EH (cell line): ENCODE data around the gene SCARF1.

ENCODE experiments used
- DNase-seq: peaks from one replicate; pipeline ENCODE4 v3.0.0-alpha.2; 2015; ENCODE audit warnings: low read depth

The SCARF1 gene

DNA sequence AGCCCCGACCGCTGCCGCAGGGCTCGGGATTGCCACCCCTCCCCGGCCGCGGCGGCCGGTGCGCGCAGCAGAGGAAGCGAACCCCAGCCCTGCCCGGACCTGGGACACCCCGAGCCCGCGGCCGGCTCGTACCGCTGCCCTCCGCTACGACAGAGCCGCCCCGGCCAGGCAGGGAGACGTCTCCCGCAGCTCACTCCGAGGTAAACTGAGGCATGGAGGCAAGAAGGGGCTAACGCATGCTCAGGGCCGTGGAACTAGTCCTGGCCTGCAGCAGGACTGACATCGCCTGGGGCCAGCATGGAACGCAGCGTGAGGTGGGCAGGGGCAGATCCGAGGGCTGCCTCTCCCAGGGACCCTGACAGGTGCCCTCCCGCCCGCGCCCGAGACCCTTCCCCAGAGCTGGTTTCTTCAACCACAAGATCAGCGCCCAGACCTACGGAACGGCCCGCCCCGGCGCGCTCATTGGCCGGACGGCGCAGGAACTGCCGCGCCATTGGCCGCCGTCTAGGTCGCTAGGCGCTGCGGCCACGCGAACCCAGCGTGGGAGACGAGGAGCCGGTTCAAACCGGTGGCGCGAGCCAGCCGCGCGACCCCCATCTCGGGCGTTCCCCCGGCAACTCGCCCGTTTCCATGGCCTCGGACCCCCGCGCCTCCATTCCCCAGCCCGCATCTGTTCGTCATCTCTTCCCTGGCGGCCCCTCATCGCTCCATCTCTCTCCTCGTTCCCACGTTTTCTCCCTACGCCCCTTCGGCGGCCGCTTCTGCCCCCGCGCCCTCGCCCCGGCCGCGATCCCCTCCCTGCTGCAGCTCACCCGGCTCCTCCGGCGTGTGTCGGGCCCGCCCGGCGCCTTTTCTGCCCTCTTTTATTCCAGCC is 17.3 kb downstream of the SCARF1 start, which contains the start of gene SLC43A2:
Gene SLC43A2 (minus strand): TSS at position 853 of the 874 bp plus-strand sequence. CDS start 960 bp downstream, outside the sequence.
- peak; percentile 74 for DNase-seq

DNA sequence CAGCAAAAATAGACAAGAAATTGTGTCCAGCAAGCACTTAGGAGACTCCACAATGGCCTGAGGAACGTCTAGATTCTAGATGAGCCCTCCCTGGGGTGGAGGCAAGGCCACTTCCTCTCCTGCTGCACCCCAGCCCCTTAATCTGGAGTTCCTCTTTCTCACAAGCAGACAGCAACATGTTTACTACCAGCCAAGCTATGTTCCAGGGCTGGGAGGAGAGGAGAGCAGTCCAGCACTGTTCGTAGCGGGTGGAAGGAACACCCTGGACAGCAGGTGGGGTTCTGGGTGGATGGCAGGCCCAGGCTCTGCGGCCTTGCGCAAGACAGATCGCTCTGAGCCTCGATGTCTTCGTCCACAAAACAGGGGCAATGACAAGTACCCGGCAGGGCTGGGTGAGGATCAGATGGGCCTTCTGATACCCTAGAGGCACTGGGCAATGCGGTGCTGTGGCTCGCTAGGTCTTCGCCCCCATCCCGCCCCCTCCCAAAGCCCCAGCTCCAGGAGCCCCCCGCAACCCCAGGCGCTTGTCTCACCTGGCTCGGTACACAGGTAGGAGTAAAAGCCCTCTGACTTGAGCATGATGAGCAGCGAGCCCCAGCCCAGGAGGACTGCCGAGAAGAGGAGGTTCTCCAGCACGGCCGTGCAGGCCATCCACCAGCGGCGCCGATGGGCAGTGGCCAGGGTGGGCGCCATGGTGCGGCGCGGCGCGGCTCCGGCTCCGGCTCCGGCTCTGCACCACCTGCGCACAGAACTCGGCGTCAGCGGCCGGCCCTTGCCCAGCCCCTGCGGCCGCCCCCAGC is 18.1 kb downstream of the SCARF1 start:
- no peak for DNase-seq

DNA sequence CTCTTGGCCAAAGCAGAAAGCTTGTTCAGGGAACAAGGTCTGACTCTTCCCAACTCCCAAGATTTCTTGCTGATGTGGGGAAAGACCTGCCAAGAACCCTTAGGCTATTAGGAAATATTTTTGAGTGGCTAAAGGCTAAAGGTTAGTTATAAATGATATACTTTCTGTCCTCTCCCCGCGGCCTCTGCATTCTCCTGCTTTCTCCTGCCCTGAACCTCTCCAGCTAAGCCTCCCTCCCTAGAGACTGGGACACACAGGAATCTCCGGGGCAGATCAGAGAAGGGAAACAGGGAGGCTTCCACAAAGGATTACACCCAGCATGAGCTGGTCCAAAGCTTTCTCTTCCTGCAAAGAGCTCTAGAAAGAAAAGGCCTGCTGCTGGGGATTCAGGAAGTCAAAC is 19.2 kb downstream of the SCARF1 start:
- DNase-seq: no peak

DNA sequence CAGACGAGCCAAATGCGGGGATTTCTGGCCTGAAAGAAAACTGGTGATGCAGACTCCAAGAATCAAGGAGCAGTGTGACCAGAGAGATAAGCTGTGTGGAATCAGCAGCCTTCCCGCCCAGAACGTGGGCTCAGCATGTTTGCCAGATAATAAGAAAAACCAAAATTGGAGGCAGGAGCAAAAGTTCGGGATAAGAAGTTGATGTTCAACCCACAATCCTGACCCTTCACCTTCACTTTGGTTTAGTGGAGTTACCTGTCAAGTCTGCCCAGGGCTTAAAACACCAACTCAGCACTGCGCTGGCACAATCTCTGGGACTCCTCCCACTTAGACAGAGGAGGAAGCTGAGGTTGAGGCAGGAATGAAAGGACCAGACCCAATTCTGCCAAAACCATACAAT is 20.0 kb downstream of the SCARF1 start:
- no peak for DNase-seq

DNA sequence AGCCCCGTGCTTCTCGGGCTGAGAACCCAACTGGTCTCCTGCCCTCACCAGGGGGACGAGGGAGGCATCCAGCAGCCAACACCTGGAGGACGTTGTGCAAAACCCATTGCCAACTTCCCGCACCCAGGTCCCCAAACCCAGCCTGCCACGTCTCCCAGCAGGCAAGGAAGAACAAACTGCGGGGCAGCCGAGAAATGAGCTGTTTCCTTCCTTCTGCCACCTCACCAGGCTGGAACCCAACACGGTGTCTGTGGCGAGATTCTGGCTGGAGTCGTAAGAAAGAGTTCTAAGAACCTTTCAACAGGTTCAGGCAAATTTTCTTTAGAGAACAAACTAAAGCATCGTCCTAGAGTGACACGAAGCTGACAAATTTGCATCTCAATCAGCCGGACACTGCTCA is 20.5 kb downstream of the SCARF1 start:
- no peak for DNase-seq

DNA sequence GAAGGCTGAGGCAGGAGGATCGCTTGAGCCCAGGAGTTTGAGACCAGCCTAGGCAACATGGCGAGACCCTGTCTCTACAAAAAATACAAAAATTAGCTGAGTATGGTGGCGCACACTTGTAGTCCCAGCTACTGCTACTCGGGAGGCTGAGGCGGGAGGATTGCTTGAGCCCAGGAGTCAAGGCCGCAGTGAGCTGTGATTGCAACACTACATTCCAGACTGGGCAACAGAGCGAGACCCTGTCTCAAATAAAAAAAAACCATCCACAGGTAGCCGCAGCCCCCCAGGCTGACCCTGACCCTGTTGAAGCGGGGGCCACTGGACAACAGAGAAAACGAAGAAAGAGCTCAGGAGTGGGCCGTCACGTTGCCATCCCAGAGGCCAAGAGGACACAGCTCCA is 20.9 kb downstream of the SCARF1 start:
- no peak for DNase-seq

DNA sequence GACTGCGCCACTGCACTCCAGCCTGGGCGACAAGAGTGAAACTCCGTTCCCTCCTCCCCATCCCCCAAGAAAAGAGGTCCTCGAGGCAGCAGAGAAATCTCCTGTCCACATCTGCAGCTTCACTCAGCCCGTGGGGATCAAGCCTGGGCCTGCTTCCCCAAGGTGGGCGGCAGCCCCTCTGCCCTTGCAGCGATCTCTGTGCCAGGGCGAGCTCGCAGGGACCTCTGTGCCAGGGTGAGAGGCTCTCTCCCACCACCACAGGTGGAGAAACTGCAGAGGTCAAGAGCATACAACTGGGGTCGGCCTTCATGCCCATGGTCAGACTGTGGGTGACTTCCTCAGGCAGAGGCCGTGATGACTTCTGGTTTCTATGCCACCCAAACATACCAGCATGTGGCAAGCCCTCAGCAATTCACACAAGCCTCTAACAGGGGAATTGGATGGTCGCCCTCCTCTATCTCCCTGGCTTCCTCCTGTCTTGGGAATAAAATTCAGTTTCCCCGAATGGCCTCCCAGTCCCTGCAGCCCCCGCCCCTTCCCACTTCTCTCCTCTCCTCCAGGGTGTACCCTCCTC is 22.4 kb downstream of the SCARF1 start:
- DNase-seq: no peak

DNA sequence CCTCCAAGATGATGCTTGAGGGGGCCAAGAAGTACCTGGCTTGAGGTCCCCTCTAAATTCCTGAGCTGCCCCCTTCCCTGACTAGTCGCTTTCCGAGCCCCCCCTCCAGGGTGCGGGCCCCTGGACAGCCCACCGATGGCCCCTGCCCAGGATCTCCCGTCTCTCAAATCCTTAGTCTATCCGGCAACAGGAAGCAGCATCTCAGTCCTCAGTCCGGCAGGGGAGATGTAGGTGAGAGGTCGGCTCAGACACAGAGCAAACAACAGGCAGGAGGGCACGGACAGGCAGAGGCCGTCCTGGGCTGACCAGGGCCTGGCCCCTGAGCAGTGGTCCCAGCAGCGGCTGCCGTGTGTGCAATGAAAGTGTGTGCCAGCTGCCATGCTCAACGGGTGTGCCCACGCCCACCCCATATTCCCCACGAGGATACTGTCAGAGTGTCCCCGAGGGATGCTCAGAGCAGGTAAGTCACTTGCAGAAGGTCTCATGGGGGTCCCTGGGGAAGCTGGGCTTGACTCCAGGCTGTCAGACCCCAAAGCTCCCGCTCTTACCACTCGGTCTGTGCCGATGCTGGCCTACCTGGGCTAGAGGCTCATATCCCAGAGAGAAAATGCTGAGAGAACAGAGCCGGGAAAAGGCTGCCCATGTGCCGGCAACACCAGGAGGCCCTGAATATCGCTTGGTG is 24.1 kb downstream of the SCARF1 start:
- DNase-seq: no peak

DNA sequence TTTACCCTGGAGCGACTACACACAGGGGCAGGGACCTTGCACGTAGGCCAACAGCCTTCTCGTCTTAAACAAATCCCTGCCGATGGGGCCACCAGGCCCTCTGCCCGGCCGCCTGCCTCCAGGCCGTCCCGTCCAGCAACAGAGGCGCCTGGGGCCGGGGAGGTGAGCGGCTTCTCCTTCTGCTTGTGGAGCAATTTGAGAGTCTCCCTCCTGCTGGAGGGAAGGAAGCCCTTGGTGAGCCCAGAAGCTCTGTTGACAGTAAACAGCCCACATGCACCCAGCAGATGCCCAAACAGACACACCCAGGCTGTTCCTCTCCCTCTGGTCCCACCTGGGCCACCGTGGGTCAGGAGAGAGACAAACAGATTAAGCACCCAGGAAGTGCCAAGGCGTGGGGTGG is 25.0 kb downstream of the SCARF1 start:
- DNase-seq: no peak

DNA sequence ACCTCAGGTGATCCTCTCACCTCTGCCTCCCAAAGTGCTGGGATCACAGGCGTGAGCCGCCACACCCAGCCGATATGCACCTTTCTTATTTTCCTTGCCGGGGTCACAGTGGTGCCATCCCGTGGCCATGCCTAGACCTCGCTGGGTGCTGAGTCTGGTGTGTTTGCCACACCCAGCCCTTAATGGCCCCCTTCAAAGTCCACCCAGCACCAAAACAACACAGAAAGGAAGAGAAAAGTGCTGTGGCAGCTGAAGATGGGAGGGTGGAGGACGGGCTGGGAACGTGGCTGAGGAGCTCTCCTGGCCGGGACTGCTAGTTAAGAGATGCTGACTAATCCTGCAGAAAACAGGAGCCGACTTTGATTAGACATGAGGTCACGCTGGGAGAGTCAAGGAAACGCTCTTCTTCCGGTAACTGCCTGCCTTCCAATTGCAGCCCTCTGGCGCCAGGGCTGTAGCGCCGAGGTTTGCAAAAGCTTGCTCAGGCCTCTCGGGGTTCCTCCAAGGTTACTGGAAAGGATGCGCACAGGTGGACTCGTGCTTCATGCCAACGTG is 27.8 kb downstream of the SCARF1 start:
- peak; percentile 85 for DNase-seq

DNA sequence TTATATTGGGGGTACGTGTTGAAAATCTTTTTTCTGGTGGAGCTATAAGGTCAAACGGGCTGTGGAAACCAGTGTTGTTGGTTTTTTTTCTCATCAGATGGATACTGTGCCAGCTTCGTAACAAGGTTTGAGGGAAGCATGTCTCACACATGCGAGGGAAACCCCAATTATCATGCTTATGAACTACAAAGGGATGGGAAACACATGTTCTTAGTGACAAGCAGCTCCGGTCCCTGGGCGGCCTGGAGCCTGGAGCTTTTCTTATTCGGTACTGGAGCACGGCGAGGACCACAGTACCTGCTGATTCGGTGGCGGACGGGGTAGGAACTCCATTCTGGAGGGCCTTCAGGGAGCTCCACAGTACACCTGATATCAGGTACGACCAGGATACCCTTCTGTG is 29.4 kb downstream of the SCARF1 start:
- DNase-seq: no peak

DNA sequence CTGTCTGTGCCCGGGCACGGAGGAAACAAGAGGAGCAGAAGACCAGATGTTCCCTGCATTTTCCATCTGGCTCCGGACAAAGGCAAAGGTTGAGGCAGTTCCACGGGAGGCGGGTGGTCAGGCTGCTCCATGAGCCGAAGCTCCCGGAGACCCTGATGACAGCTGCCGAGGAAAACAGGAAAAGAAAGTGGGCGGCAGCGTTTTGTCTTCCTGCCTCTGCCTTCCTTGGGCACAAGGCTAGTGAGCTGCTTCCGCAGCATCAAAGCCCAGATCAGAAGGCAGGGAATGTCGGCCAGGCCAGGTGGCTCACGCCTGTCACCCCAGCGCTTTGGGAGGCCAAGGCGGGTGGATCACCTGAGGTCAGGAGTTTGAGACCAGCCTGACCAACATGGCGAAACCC is 33.1 kb downstream of the SCARF1 start:
- DNase-seq: no peak

DNA sequence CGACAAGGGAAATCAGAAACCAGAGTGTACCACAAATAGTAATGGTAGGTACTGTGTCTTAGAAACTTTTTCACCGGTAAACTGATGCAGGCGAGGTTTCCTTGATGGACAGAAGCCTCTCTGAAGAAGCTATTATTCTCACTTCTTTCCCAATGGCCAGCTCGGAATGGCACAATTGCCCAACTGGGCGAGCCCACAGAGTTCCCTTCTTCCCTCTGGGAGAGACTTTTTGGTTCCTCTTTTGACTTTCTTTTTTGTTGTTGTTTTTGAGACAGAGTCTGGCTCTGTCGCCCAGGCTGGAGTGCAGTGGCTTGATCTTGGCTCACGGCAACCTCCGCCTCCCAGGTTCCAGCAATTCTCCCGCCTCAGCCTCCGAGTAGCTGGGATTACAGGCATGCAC is 33.8 kb downstream of the SCARF1 start:
- no peak for DNase-seq

DNA sequence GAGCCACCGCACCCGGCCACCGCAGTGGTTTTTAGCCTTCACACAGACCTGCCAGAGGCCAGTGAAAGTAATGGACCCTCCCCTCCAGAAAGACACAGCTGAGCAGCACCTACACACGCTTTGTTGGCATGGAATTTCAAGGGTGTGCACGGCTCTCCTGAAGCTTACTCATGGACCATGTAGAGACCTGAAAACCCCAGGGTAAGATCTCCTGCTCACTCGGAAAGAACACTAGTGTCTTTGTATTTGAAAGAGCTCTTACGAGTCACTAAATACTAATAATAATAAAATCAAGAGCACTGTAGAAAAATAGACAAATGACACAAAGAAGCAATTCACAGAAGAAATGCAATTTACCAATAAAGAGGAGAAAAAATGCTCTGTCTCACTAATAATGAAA is 36.9 kb downstream of the SCARF1 start:
- no peak for DNase-seq

DNA sequence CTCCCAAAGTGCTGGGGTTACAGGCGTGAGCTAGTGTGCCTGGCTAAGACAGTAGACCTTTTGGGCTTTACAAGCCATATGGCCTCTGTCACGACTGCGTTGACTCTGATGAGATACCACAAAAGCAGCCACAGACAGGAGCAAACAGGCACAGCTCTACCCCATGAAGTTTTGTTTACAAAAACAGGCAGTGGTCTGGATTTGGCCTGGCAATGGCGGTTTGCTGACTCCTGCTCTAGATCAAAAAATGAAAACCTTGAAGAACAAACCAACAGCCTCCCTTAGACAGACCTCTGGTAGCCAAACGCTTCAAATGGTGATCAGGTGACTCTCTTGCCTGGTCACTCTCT is 37.6 kb downstream of the SCARF1 start:
- DNase-seq: no peak

DNA sequence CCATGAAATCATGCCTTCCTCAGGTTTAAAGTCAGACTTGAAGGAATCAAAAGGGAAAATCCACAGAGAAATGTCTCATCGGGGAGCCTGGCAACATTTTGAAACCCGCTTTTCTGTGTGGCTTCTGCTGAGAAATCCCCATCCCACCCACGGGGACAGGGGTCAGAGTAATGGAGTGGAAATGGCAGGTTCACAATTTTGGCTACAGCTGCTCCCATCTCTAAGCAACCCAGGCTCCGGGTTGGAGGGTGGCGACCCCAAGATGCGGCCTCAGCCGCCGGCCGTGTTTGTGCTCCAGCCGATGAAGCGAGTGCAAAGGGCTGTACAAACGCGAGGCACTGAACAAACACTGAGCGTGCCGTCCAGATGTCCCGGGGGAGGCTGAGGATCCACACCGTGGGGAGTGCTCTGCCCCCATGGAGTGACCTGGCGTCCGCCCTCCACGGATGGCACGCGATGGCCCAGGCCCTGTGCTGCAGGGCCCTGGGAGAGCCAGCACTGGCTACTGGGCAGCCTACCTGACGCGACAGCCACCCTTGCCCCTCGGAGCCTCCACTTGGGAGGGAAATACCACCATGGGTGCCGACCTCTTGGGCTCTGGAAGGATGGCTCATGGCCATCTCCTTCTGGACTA is 39.1 kb downstream of the SCARF1 start:
- no peak for DNase-seq

DNA sequence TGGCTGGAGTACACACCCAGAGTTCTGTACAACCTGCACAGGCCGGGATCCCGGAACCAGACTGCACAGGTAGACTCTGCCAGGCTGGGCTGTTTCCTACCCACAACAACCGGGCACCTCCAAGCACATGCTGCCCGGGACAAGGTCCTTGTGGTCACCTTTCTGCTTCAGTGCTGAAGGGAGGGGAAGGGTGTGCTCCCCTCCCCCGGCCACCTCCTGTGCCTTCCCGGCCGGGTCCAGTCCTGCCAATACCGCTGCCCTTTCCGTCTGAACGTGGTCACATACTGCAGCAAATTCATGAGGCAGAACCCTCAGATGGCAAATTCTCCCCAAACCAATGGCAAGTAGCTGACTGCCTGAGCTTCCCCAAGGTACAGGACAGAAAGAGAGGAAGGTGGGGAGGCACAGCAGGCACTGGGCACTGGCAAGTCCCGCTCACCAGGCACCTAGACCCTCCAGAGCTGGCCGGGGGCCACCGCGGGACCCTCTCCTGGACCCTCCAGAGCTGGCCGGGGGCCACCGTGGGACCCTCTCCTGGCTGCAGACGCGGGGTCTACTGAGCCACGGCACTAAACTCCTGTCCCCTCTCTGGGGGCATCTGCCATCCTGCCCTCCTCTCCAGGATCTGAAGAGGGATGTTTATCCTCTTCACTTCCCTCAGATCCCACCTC is 39.7 kb downstream of the SCARF1 start:
- no peak for DNase-seq

DNA sequence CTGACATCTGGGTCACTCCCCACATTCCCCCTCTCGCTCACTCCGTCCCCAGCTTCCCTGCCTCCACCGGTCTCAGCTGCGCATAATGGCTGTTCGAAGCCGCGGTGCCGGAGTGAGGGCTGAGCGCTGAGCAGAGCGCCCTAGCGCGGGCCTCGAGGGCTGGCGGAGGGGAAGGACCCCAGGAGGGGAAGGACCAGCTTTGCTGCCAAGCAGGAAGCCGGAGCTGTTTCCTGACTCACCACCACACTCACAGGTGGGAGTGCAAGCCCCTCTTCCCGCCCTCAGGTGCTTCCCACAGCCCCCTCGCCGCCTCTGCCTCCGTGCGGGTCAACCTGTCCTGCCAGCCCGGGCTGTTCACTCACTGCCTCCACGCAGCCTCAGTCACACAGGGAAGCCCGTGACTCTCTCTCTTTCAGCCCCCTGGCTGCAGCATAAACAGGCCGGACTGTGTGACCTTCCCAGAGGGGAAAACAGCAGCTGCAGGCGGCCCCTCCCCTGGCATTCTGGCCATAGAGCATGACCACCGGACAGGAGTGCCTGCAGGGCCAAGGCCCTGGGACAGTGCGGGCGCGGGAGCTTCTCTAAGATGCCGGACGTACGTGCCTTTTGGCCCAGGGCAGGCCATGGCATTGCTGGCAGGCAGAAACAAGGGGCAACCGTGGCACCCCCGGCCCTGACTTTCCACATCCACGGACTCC is 40.6 kb downstream of the SCARF1 start:
- DNase-seq: no peak

DNA sequence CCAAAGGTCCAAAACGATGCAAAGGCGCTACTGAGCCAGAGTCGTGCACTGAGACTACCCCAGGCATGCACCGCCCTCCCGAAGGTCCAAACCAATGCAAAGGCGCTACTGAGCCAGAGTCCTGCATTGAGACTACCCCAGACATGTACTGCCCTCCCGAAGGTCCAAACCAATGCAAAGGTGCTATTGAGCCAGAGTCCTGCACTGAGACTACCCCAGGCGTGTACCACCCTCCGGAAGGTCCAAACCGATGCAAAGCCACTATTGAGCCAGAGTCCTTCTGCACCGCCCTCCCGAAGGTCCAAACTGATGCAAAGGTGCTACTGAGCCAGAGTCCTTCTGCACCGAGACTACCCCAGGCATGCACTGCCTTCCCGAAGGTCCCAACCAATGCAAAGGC is 44.0 kb downstream of the SCARF1 start:
- DNase-seq: no peak

DNA sequence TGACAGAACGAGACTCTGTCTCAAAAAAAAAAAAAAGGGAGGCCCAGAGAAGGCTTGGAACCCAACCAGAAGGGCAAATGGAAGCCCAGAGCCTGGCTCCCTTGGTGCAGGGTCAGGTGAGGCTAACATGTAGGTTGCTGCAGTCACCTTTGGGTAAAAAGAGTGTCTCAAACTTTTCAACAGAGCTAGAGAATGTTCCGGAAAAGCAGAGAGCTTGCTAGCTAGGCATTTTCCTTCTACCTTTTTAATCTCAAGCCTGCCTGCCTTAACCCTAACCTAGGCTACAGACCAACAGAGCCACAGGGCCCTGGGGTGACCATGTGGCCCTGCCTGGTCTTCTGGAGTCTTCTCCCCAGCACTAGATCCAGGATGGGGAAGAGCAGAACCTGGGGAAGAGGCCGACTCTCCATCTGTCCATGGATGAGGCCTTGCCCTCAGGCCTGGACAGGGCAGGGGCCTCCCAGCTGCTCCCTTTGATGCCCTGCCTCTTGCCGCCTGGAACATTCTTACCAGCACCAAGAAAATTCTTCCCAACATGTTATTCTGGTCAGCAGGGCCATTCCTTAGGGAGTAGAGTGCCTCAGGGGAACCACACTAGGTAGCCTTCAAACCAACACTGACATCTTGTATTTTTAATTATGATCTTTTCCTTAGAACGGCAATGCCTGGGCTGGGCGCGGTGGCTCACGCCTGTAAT is 47.0 kb downstream of the SCARF1 start:
- no peak for DNase-seq
